HPDE6-E6E7 (cell line): Measurements from ENCODE around the gene GNA12.
"Not testable (repeated sequence)": the region's sequence is repeated elsewhere in the genome, so short reads cannot be mapped to it uniquely, and the experiment has no call there.

ENCODE experiments used
- DNase-seq: peaks from one replicate; pipeline ENCODE4 v3.0.0; 2011; ENCODE audit warnings: missing footprints; ENCODE audit errors: extremely low spot score

GNA12 gene

DNA sequence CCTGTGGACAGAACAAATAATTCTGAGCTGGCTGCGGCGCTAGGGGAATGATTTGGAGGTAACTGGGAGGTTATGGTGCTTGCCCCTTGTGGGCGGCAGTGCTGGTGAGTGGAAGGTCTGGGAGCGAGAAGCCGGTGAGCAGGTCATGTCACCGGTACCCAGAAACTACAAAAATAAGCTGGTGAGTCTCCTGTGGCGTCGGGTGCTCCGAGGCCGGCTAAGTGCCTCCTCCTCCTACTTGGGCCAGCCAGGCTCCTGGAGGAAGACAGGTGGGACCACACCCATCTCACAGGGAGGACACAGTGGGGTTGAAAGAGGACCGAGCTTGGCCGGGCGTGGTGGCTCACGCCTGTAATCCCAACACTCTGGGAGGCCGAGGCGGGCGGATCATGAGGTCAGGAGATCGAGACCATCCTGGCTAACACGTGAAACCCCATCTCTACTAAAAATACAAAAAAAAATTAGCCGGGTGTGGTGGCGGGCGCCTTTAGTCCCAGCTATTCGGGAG is 152.1 kb downstream of the GNA12 start:
- not testable (repeated sequence) for DNase-seq

DNA sequence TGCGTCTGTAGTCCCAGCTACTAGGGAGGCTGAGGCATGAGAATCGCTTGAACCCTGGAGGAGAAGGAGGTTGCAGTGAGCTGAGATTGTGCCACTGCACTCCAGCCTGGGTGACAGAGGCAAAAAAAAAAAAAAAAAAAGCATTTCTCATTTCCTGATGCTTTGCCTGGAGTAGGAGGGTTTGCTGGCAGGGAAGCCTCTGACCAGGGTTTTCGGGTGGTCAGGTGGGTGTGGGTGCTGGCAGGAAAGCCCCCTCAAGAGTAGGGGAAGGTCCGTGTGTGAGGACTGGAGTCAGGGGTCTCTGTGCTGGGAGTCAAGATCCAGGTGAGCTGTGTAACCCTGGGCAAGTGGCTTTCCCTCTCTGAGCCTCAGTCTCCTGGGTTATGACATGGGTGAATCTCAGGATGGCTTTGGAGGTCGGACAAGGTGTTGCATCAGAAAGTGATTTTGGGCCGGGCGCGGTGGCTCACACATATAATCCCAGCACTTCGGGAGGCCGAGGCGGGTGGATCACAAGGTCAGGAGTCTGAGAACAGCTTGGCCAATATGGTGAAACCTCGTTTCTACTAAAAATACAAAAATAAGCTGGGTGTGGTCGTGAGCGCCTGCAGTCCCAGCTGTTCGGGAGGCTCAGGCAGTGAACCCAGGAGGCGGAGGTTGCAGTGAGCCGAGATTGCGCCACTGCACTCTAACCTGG is 152.9 kb downstream of the GNA12 start:
- DNase-seq: no peak

DNA sequence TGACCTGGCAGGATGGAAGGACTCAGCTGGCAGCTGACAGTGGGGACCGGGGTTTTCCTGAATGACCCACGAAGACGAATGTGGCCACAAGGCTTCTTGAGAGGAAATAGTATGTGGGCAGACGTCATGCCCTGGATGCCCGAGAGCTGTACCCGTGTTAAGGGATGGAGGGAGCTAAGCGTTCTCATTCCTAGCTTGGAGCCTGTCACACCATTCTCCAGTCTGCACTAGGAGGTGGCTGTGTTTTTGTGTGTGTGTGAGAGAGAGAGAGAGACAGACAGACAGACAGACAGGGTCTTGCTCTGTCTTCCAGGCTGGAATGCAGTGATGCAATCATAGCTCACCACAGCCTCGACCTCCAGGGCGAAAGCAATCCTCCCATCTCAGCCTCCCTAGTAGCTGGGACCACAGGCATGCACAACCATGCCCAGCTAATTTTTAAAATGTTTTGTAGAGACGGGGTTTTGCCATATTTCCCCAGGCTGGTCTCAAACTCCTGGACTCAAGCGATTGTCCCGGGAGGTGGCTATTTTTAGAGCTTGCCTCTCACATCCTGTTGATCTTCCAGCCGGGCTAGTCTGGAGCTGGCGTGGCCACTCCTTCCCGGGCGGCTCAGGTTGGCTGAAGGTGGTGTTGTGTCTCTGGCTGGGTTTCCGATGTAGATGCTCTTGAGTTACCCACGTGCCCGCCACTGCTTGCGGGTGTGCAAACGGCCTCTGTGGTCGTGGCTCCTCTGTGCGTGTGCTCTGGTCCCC is 154.0 kb downstream of the GNA12 start:
- DNase-seq: no peak

DNA sequence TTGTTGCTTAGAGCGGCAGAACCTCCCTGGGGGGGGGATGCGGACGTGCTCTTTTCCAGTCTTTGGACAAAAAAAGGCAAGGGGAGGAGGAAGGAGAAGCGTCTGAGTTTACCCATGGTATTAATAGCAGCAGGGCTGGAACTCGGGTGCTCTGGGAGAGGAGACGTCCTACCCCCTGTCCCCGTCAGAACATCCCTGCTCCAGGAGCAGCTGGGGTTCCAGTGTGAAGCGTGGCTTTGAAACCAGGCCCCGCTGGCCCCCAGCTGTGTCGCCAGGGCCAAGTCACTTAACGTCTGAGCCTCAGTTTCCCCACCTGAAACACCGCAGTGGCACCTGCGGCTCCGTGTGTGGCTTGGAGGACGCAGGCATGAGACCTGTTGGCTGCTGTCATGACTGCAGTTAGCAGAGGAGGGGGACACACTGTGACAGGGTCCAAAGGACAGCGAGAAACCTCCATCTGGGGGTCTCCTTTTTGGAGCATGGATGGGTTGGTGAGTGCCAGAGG is 154.7 kb downstream of the GNA12 start:
- DNase-seq: no peak

DNA sequence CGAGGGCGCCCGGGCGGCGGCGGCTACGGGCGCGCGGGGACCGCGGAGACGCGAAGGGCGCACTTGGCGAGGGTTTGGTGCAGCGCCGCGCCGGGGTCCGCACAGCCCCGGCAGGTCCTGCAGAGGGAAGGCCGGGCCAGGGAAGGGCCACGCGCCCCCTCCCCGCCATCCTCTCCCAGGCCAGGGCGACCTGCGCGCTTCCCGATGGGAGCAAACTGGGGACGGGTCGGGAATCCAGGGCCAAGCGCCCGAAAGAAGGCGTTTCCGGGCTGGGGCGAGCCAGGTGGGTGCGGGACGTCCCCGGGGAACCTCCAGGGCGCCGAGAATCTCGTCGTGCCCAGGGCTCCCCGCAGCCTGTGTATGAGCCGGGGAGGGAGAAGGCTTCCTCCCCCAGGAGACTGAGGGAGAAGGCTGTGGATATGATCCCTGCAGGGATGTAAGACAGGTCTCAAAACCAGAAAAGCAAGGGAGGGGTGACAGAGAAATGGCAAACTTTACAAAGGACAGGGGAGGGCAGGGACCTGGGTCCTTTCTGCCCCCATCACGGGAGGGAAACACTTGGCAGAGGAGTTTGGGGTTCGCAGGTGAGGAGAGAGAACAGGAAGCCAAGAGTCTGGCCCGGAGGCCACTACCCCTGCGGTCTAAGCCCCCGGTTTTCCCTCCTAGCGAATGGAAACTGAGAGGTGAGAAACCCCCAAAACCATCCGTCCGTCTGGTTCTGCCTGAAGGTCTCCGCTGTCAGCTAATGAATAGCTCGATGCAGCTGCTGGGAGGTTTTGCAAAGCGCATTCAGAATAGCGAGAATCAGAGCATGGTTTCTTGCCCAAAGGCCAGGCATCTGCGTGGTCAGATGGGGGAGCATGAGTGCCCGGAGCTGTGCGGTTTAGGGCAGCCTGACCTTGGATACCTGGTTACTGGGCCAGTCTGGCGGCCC is 155.4 kb downstream of the GNA12 start:
- no peak for DNase-seq

DNA sequence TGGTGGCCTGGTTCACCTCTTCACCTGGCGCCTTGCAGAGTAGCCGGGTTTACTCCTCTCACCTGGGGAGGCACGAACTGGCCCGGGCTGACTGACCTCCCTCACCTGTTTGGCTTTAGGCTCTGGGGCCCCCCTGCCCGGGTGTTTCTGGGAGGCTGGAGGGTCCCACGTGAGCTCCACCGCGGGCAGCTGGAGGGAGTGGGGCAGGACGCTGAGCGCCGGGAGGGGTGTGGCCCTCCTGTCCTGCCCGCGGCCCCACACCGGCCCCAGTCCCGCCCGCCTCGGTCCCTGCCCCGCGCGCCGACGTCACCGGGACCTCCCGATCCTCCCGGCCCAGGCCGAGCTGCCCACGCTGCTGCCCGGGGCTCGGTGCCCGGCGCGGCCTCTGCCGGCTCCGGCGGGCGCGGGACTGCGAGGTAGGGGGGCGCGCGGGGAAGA is 156.2 kb downstream of the GNA12 start, which contains the start of gene AMZ1:
AMZ1 (plus strand) TSS at position 322 of the 438 bp plus-strand sequence. CDS start 12,250 bp downstream, outside the sequence.
- DNase-seq: no peak

DNA sequence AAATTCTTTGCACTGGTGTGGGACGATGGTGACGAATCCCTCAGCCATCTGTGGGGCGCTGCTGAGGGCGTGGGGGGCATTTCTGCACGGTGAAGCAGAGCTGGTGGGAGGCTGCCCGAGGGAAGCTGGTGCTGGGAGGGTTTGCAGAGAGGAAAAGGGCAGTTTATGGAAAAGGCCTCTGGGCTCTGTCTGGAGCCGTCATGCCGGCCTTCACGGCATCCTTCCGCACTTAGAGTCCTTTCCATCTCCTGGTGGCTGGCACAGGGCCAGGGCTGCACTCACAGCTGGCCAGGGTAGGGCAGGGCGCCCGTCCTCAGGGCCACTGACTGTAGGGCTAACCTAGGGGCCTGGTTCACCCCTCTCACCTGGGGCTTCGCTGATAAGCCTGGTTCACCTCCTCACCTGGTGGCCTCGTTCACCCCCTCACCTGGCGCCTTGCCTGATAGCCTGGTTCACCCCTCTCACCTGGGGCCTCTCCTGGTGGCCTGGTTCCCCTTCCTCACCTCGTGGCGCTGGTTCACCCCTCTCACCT is 156.7 kb downstream of the GNA12 start:
- DNase-seq: no peak

DNA sequence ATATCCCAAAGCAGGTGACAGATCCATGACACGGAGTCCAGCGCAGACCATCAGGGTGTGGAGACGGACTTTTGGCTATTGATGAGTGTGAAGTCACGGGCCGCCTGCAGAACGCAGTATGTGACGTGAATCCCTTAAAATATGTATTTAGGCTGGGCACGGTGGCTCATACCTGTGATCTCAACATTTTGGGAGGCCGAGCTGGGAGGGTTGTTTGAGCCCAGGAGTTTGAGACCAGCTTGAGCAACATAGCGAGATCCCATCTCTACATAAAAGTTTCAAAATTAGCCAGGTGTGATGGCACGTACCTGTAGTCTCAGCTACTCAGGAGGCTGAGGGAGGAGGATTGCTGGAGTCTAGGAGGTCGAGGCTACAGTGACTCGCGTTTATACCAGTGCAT is 158.0 kb downstream of the GNA12 start:
- DNase-seq: no peak

DNA sequence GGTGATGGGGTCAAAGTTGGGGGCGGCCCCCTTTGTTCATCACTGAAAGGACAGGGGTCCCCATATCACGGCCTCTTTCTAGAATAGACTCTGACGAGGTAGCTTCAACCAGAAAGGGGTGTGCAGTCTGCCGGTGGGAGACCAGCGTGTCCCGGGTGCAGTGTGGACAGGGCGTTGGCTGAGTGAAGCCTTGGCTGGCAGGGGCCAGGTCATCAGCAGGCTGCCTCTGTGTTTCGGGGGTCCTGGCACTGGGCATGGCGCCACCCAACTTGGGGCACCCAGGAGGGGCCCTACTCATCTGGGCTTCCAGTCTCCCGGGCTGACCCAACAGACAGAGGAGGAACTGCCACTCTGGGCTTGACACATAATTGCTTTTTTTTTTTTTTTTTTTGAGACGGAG is 159.6 kb downstream of the GNA12 start:
- no peak for DNase-seq

DNA sequence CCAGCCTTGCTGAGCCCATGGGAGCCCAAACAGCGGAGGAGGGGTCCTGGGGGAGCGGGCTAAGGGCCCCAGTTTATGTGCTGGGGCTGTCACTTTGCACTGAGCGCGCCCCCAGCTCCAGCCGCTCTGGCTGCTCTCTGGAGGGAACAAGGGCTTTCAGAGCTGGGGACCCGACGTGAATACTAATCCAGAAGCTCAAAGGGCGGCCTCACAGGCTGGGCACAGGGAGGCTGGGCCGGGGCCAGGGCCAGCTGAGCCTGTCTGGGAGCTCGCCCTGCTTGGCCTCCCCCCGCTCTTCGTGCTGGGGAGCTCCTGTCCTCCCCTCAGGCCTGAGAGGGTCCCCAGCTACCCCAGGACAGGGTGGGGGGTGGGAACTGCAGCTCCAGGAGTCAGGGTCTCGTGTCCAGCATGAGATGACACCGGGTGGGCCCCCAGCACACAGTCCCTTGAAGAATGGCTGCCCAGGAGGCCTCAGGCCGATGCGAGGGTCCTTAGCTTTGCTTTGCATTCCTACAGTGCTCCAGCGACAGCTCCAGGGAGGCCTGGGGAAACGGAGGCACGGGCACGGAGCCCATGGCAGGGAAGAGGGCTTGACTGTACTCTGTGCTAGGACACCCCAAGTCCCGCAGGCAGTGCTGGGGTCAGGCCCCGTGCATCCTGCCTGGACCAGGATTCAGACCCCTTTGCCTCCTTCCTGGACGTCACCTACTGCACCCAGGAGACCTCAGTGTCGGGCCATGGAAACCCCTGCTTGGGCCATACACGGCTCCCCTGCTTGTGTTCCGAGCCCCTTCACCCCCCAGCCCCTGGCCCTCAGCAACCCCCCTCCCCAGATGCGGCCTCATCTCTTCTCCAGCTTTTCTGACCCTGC is 161.9 kb downstream of the GNA12 start:
- DNase-seq: no peak

DNA sequence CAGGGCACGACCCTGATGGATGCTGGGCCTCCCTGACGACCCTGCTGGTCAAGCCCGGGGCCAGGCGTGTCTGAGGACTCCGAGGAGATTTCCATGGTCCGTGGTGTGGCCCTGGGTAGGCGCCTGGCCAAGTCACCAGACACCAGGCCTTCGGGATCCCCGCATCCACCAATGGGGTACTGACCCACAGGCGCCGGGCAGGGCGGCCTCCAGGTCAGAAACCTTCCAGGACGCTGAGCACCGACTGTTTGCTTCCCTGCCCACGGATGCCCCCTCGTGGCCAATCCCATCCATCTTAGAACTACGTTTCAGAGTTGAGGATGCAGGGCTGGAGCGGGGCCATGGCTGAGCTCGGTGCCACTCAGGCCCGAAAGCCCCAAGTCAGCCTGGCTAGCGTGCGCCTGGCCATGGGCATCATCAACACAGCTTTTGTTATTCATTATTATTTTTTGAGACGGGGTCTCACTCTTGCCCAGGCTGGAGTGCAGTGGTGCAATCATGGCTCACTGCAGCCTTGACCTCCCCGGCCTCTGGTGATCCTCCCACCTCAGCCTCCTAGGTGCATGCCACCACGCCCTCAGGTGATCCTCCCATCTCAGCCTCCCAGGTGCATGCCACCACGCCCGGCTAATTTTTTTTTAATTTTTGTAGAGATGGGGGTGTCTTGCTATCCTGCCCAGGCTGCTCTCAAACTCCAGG is 163.2 kb downstream of the GNA12 start:
- DNase-seq: peak; percentile 70

DNA sequence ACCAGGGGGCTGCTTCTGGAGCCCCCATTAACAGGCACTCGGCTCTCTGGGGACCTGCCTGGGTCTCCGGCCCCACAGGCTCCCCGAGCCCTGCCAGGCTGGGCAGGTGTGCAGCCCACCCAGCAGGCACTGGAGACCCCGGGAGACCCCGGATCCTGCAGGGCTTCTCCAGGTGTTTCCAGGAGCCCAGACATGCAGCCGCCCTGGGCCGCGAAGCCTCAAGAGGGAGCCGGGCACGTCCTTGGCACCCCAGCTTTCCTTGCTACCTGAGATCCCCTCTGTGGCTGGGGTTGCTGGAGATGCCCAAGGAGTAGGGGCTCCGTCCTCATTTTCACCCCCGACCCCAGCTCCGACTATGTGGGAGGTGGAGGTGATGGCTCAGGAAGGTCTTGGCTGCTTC is 163.9 kb downstream of the GNA12 start:
- DNase-seq: no peak

DNA sequence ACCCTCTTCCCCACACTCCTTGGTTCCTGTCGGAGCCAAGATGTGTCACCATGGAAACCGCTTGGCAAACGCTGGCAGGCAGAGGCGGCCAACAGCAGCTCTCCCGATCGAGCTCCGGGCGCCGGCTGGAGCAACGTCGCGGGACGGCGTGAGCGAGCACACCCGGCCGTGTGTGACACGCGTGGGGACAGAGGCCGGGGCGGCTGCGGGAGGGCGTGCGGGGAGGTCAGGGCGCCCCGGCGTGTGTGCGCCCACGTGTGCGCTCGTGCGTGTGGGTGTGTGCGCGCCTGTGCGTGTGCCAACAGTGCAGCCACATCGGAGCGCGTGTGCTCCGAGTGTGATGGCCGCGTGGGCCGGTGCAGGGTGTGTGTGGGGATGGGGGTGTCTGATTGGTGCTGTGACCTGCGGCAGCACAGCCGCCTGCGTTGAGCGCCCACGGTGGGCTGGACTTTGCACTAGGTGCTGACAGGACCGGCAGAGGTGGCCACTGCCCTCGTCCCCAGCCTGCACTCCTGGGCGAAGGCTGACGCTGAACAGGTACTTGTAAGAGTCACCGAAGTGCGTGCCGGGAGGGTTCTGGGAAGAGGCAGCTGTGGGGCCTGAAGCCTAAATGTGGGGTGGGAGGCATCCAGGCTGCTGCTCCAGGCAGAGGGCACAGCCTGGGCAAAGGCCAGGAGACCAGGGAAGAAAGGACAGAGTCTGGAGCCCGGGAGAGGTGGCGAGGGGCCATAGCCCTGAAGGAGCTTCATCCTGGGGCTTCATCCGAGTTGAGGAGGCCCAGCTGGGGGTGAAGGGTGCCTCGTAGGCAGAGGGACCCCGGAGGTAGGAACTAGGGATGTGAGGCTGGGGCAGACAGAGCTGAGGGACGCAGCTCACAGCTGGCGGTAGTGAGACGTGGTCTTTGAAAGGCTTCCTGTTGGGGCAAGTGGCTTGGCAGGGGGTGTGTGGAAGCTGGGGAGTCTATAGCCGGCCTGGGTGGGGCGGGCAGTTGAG is 164.7 kb downstream of the GNA12 start:
- not testable (repeated sequence) for DNase-seq

DNA sequence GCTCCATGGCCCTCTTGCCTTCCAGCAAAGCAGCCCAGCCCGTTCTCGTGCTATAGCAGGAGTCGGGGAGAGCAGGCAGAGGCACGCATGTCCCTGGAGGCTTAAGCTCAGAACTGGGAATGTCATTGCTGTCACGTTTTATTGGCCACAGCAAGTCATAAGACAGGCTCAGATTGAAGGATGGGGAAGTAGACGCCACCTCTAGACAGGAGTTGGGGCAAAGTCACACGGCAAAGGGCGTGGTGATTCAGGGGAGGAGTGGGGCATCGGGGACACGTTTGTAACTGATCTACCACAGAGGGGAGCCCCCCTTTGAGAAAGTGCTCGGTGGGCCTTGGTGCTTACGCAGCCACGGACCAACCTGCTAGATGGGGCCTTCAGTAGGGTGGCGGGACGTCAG is 165.7 kb downstream of the GNA12 start:
- DNase-seq: not testable (repeated sequence)
